Left forelimb (tissue), 1 donor: Measurements from ENCODE around the gene SLC7A1.

Experiments used
- DNase-seq: peaks from one replicate; pipeline ENCODE4 v3.0.0-alpha.2; 2018; ENCODE audit warnings: low spot score

The SLC7A1 gene

GRCh38 chr13:29561918-29562317, 33.6 kb downstream of the SLC7A1 start:
- DNase-seq, result no peak

- no peak for DNase-seq
These were observed 38.7 kb downstream of the SLC7A1 start for GRCh38 chr13:29556742-29557141.

GRCh38 chr13:29551214-29551613, 44.3 kb downstream of the SLC7A1 start:
- no peak for DNase-seq

GRCh38 chr13:29550430-29550988, 45.0 kb downstream of the SLC7A1 start:
- no peak for DNase-seq

GRCh38 chr13:29548722-29549121, 46.8 kb downstream of the SLC7A1 start:
- no peak for DNase-seq

- no peak for DNase-seq
These were observed 48.3 kb downstream of the SLC7A1 start for GRCh38 chr13:29547153-29547552.

GRCh38 chr13:29546662-29547061, 48.8 kb downstream of the SLC7A1 start:
- no peak for DNase-seq

GRCh38 chr13:29545988-29546387, 49.5 kb downstream of the SLC7A1 start:
- DNase-seq, result no peak

GRCh38 chr13:29543230-29544215, 52.0 kb downstream of the SLC7A1 start:
- DNase-seq, result no peak

- DNase-seq, result no peak
These were observed 53.1 kb downstream of the SLC7A1 start for GRCh38 chr13:29542381-29542780.

GRCh38 chr13:29541400-29541799, 54.1 kb downstream of the SLC7A1 start:
- no peak for DNase-seq

- DNase-seq, result no peak
These were observed 54.7 kb downstream of the SLC7A1 start for GRCh38 chr13:29540799-29541198.

GRCh38 chr13:29540334-29540733, 55.2 kb downstream of the SLC7A1 start:
- no peak for DNase-seq

GRCh38 chr13:29539856-29540255, 55.6 kb downstream of the SLC7A1 start:
- no peak for DNase-seq

GRCh38 chr13:29538652-29539040, 56.8 kb downstream of the SLC7A1 start:
- DNase-seq, result no peak

- no peak for DNase-seq
These were observed 57.5 kb downstream of the SLC7A1 start for GRCh38 chr13:29537736-29538651.

GRCh38 chr13:29536853-29537252, 58.6 kb downstream of the SLC7A1 start:
- DNase-seq, result no peak

GRCh38 chr13:29535663-29536655, 59.5 kb downstream of the SLC7A1 start:
- DNase-seq, result no peak

- DNase-seq, result no peak
These were observed 61.4 kb downstream of the SLC7A1 start for GRCh38 chr13:29534083-29534482.

- no peak for DNase-seq
These were observed 62.7 kb downstream of the SLC7A1 start for GRCh38 chr13:29532821-29533220.

GRCh38 chr13:29532116-29532515, 63.4 kb downstream of the SLC7A1 start:
- no peak for DNase-seq
